AG09319 (cell line): ENCODE data around the gene SAP30BP.

Source experiments
- DNase-seq: peaks from one replicate; pipeline ENCODE4 v3.0.0-alpha.2; 2010; ENCODE audit warnings: low read depth; ENCODE audit errors: extremely low read depth
- CTCF ChIP-seq: IDR thresholded peaks from 2 replicates; pipeline ENCODE4 v1.5.1; 2011; ENCODE audit warnings: low read depth, mild to moderate bottlenecking, inconsistent platforms, low read length, moderate library complexity

Gene SAP30BP

GRCh38 chr17:75749545-75750389 is 82.6 kb downstream of the SAP30BP start:
- DNase-seq = no peak
- peak; percentile 81 for TF ChIP-seq CTCF

- DNase-seq = no peak
- TF ChIP-seq CTCF = no peak
These were observed 83.7 kb downstream of the SAP30BP start for GRCh38 chr17:75750661-75751423.

GRCh38 chr17:75751676-75752404 is 84.7 kb downstream of the SAP30BP start:
- DNase-seq = no peak

GRCh38 chr17:75752405-75752709 is 85.2 kb downstream of the SAP30BP start:
- DNase-seq = no peak
- TF ChIP-seq CTCF = no peak

More at GRCh38 chr17:75751676-75752404, 84.7 kb downstream of the SAP30BP start:
- no peak for TF ChIP-seq CTCF

DNA sequence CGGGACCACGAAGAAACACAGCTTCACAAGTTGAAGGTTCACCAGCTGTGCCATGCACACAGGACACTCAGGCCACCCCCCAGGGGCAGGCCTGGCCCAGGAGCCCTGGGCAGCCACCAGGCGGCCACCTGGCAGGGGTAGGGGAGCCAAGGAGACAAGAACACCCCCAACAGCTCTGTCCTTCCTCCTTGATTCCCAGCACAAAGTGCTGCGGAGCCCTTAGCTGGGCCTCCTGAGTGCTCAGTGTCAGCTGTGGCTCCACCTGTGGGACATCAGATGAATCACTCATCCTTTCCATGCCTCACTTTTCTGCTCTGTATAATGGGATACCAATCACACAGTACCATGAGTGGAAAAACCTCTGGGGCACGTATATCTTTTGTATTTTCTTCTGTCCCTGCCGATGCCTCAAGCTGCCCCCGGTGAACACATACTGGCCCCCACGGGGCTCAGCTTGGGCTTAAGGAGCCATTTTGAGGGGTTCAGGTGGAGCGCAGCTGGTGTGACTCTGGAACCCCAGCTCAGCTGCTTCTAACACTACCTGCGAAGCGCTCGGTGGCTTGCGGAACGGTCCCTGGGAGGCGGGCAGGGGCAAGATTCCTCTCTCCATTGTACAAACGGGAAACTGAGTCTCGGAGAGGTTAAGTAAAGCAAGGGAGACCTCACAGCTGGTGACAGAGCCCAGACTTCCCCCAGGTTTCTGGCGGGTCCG is 85.8 kb downstream of the SAP30BP start:
- DNase-seq = no peak
- no peak for TF ChIP-seq CTCF

DNA sequence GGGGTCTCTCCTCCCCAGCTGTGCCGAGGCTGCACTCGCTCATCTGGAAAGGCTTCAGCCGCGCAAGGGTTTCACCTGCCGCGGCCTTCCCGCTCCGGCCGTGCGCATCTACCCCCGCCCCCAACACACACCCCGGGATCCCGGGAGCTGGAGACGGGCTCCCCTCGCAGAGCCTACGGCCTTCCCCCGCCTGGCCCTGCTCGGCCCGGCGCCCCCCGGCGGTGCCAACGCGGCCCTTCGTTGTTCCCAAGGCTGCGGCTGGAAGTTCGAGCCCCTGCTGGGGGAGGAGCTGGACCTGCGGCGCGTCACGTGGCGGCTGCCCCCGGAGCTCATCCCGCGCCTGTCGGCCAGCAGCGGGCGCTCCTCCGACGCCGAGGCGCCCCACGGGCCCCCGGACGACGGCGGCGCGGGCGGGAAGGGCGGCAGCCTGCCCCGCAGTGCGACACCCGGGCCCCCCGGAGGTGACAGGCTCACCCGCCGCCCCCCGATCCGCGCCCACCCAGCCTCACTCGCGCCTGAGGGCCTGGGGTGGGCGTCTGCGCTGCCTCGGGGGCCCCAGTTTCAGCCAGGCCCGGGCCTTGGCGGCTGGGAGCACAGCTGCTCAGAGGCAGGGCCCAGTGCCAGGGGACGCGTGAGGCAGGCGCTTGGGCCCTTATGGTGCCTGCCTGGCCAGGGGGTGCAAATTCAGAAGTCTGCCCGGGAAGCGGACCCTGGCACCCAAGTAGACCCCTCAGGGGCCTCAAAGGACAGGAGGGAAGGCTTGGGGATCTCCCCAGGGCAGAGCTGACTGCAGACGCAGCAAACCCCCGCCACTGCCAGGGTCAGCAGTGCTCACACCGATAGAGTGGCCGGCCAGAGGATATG is 86.6 kb downstream of the SAP30BP start:
- DNase-seq = no peak
- peak; percentile 37 for TF ChIP-seq CTCF
